IPS DF 6.9 (cell line): ENCODE measurements around the gene R3HDM2.
"Not testable (repeated sequence)": the region's sequence is repeated elsewhere in the genome, so short reads cannot be mapped to it uniquely, and the experiment has no call there.

ENCODE experiments used
- DNase-seq: peaks from one replicate; pipeline ENCODE4 v3.0.0-alpha.2; 2013; ENCODE audit warnings: low read depth, low spot score
- H3K27ac ChIP-seq: one replicate; pipeline ENCODE4 v1.5.1; 2013; ENCODE audit warnings: low read length, control low read depth
- H3K27me3 ChIP-seq: 2 replicates; pipeline ENCODE4 v1.6.1; 2013; ENCODE audit warnings: mild to moderate bottlenecking, low read length; ENCODE audit not compliant: control insufficient read depth, insufficient read depth
- H3K36me3 ChIP-seq: 2 replicates; pipeline ENCODE4 v1.6.1; 2013; ENCODE audit warnings: low read length; ENCODE audit not compliant: control insufficient read depth, insufficient read depth
- H3K4me1 ChIP-seq: 2 replicates; pipeline ENCODE4 v1.6.1; 2013; ENCODE audit warnings: low read length; ENCODE audit not compliant: control insufficient read depth, insufficient read depth
- H3K4me3 ChIP-seq: 2 replicates; pipeline ENCODE4 v1.5.1; 2013; ENCODE audit warnings: mild to moderate bottlenecking, low read length
- H3K9me3 ChIP-seq: 2 replicates; pipeline ENCODE4 v1.6.1; 2013; ENCODE audit warnings: low read length, inconsistent platforms; ENCODE audit not compliant: control insufficient read depth, insufficient read depth
- WGBS: extraction: QIAGEN DNeasy Blood & Tissue Kit; methylation state at CpG from one replicate; pipeline ENCODE4 v1.1.7; 2013; ENCODE audit warnings: mixed read lengths, missing lambda C conversion rate; ENCODE audit not compliant: insufficient read length, insufficient coverage; 5-methylcytosine and 5-hydroxymethylcytosine counted together

Gene R3HDM2

GRCh38 chr12:57401165-57401564 is 29.7 kb downstream of the R3HDM2 start:
- Histone ChIP-seq H3K4me3 (no peak overlapping the region), H3K27ac (no peak overlapping the region), H3K27me3 (no peaks in the 10 kb centered on the region), H3K4me1 (no peaks in the 10 kb centered on the region), H3K36me3 (no peaks in the 10 kb centered on the region), H3K9me3 (no peaks in the 10 kb centered on the region)
- WGBS = no CpG with 5 or more reads among the region's 5 CpGs
- no peak for DNase-seq

- not testable (repeated sequence) for H3K27me3 ChIP-seq, H3K36me3 ChIP-seq, H3K27ac ChIP-seq, H3K4me3 ChIP-seq, DNase-seq, H3K9me3 ChIP-seq, H3K4me1 ChIP-seq
- no CpG with 5 or more reads among the region's 7 CpGs for WGBS
Measured at GRCh38 chr12:57399718-57400463, 31.0 kb downstream of the R3HDM2 start.

GRCh38 chr12:57397441-57397840 is 33.4 kb downstream of the R3HDM2 start:
- Histone ChIP-seq H3K4me1 (no peaks in the 10 kb centered on the region), H3K4me3 (no peak overlapping the region), H3K36me3 (no peaks in the 10 kb centered on the region), H3K27ac (no peak overlapping the region), H3K27me3 (no peaks in the 10 kb centered on the region), H3K9me3 (no peaks in the 10 kb centered on the region)
- no CpG with 5 or more reads among the region's 2 CpGs for WGBS
- no peak for DNase-seq

GRCh38 chr12:57395121-57395520 is 35.7 kb downstream of the R3HDM2 start:
- DNase-seq = no peak
- H3K36me3 ChIP-seq = no peaks in the 10 kb centered on the region
- no peaks in the 10 kb centered on the region for H3K9me3 ChIP-seq
- H3K4me3 ChIP-seq = no peak overlapping the region
- no peak overlapping the region for H3K27ac ChIP-seq
- no peaks in the 10 kb centered on the region for H3K27me3 ChIP-seq
- no peaks in the 10 kb centered on the region; the same call in 1 of the 2 replicates for H3K4me1 ChIP-seq
- WGBS = no CpG with 5 or more reads among the region's 18 CpGs

GRCh38 chr12:57390174-57390573 is 40.7 kb downstream of the R3HDM2 start:
- Histone ChIP-seq H3K36me3 (no peaks in the 10 kb centered on the region), H3K27ac (no peak overlapping the region)

GRCh38 chr12:57389033-57389432 is 41.8 kb downstream of the R3HDM2 start:
- H3K27me3 ChIP-seq = no peaks in the 10 kb centered on the region
- no peak overlapping the region for H3K27ac ChIP-seq
- H3K4me1 ChIP-seq = no peaks in the 10 kb centered on the region; the same call in 1 of the 2 replicates
- no CpG with 5 or more reads among the region's 3 CpGs for WGBS
- no peaks in the 10 kb centered on the region for H3K9me3 ChIP-seq
- H3K36me3 ChIP-seq = no peaks in the 10 kb centered on the region
- no peak overlapping the region for H3K4me3 ChIP-seq
- DNase-seq = no peak

More at GRCh38 chr12:57390174-57390573, 40.7 kb downstream of the R3HDM2 start:
- no peaks in the 10 kb centered on the region; the same call in 1 of the 2 replicates for H3K4me1 ChIP-seq
- no peaks in the 10 kb centered on the region for H3K27me3 ChIP-seq
- WGBS = no CpG with 5 or more reads among the region's 2 CpGs
- DNase-seq = no peak
- no peaks in the 10 kb centered on the region for H3K9me3 ChIP-seq
- H3K4me3 ChIP-seq = no peak overlapping the region

GRCh38 chr12:57388425-57388824 is 42.4 kb downstream of the R3HDM2 start:
- 100% methylated on average over 1 of the region's 5 CpGs for WGBS
- Histone ChIP-seq H3K4me3 (no peak overlapping the region), H3K9me3 (no peaks in the 10 kb centered on the region), H3K27me3 (no peaks in the 10 kb centered on the region), H3K27ac (no peak overlapping the region), H3K4me1 (no peaks in the 10 kb centered on the region; the same call in 1 of the 2 replicates), H3K36me3 (no peaks in the 10 kb centered on the region)
- DNase-seq = no peak

GRCh38 chr12:57386187-57386720 is 44.6 kb downstream of the R3HDM2 start:
- H3K36me3 ChIP-seq = no peaks in the 10 kb centered on the region
- no peak overlapping the region for H3K4me3 ChIP-seq
- no peak for DNase-seq
- no peak overlapping the region for H3K27ac ChIP-seq
- no peaks in the 10 kb centered on the region for H3K27me3 ChIP-seq
- no CpG with 5 or more reads among the region's 33 CpGs for WGBS
- no peaks in the 10 kb centered on the region for H3K9me3 ChIP-seq
- no peaks in the 10 kb centered on the region; the same call in 1 of the 2 replicates for H3K4me1 ChIP-seq

GRCh38 chr12:57385586-57385985 is 45.3 kb downstream of the R3HDM2 start:
- no peaks in the 10 kb centered on the region for H3K27me3 ChIP-seq
- H3K9me3 ChIP-seq = no peaks in the 10 kb centered on the region
- WGBS = no CpG with 5 or more reads among the region's 3 CpGs
- H3K36me3 ChIP-seq = no peaks in the 10 kb centered on the region
- H3K4me3 ChIP-seq = no peak overlapping the region
- no peak for DNase-seq
- H3K4me1 ChIP-seq = no peaks in the 10 kb centered on the region; the same call in 1 of the 2 replicates
- H3K27ac ChIP-seq = no peak overlapping the region

- H3K4me1 ChIP-seq = no peaks in the 10 kb centered on the region
- WGBS = no CpG with 5 or more reads among the region's 1 CpG
- no peak for DNase-seq
- H3K36me3 ChIP-seq = no peaks in the 10 kb centered on the region
- H3K27me3 ChIP-seq = no peaks in the 10 kb centered on the region
- H3K4me3 ChIP-seq = no peak overlapping the region
- no peak overlapping the region for H3K27ac ChIP-seq
- H3K9me3 ChIP-seq = no peaks in the 10 kb centered on the region
Measured at GRCh38 chr12:57384478-57384877, 46.4 kb downstream of the R3HDM2 start.
